Skeletal muscle satellite cell (primary cell): ENCODE measurements around the gene ARHGAP32. TPM values are rescaled to one million over a fixed set of nuclear protein-coding genes. Genes with fewer than 3 reads are reported as not detected.

ENCODE experiments used
- H3K27me3 ChIP-seq: 2 replicates; pipeline ENCODE4 v1.7.0; 2013; ENCODE audit warnings: low read length; ENCODE audit not compliant: control insufficient read depth, insufficient read depth
- H3K36me3 ChIP-seq: 2 replicates; pipeline ENCODE4 v1.7.0; 2013; ENCODE audit warnings: mild to moderate bottlenecking, control low read depth, low read length; ENCODE audit not compliant: insufficient read depth
- H3K4me1 ChIP-seq: 2 replicates; pipeline ENCODE4 v1.7.0; 2013; ENCODE audit warnings: low read length; ENCODE audit not compliant: control insufficient read depth, insufficient read depth
- H3K4me2 ChIP-seq: 2 replicates; pipeline ENCODE4 v1.7.0; 2013; ENCODE audit warnings: mild to moderate bottlenecking, low read length
- H3K4me3 ChIP-seq: 2 replicates; pipeline ENCODE4 v1.7.0; 2013; ENCODE audit warnings: low read length
- H3K9ac ChIP-seq: 2 replicates; pipeline ENCODE4 v1.7.0; 2013; ENCODE audit warnings: mild to moderate bottlenecking, low read depth, low read length, moderate library complexity
- H3K9me3 ChIP-seq: replicated peaks from 2 replicates; pipeline ENCODE4 v1.7.0; 2013; ENCODE audit warnings: mild to moderate bottlenecking, control low read depth, low read length
- total RNA-seq: library from RNA; depleted of rRNA; stranded (reverse); fragments of >200 nt; gene quantifications from 2 replicates; pipeline ENCODE4 v1.2.3, GENCODE V29; 2012; rRNA removed

The ARHGAP32 gene
- total RNA-seq: 4.8 and 5.7 TPM in 2 replicates

DNA sequence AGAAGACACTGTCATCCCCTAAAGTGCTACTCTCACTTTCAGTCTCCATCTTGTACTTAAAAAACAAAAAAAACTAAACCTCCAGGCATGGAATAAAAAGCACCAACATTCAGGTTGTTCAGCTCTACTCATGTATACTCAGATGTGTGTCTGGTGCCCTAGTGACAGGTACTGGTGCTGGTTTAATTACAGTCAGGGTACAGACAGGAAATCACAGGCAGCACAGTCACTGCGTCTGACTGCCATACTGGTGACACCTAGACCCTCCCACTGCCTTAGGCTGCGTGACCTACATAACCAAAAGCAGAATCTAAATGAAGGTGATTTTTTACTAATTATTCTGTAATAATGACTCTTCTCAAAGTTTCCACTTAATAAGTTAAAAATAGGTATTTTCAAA is at the start of gene ARHGAP32:
TSS of gene ARHGAP32 (minus strand) at position 176 of the 400 bp plus-strand sequence. CDS start at position 49, 127 bp downstream.
- Histone ChIP-seq H3K9ac (no peak within 1 kb of the TSS), H3K4me3 (no peak within 1 kb of the TSS), H3K4me2 (no peak within 1 kb of the TSS), H3K9me3 (no peaks in the 10 kb centered on the region), H3K4me1 (peaks cover 17% of the 10 kb centered on the region), H3K36me3 (no peaks in the 10 kb centered on the region), H3K27me3 (no peaks in the 10 kb centered on the region)

DNA sequence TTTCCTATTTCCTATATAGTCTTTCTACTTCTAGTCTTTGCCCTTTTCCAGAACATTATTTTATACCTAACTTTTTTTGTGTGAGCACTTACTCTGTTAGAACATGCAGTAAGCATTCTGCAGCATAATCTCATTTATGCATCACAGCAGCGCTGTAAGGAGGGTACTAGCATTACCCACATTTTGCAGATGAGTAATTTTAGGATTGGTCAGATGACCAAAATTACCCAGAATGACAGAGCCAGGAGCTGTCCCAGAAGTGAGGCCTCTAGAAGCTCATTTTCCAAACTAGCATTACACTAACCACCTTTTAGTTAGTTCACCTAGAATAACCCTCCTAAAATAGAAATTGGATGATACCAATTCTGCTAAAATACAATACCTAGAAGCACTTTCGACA is 47.1 kb upstream of the ARHGAP32 start:
- Histone ChIP-seq H3K27me3 (no peaks in the 10 kb centered on the region), H3K9me3 (no peaks in the 10 kb centered on the region), H3K4me2 (no peak overlapping the region), H3K4me1 (no peaks in the 10 kb centered on the region), H3K36me3 (no peaks in the 10 kb centered on the region), H3K4me3 (no peak overlapping the region), H3K9ac (no peak overlapping the region)

DNA sequence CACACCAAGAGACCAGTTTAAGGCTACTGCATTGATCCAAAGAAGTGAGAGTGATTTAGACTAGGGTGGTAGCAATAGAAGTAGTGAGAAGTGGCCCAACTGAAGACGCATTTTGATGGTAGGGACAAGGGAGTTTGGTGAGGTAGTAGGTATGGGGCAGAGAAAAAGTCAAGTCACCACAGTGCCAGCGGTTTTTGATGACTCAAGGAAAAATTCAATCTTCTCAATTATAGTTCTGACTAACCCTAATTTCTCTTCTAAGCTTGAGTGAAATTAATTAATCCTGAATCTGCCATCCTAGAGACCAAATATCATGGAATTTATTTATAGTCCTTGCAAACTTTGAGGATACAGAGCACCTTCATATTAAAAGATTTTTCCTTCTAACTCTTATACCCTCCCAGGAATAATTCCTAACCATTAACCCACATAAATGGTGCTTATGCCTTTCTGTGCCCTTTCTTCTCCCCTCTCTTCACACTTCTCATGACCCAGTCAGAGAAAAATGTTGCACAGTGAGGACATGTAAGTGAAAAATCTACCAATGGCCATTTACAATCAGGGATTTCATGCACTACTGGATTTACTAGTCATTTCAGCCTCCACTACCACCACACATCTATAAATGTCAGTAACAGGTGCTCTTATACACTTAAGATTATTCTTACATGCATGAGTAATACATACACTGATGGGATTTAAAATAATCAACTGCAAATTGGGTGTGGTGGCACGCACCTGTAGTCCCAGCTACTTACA is 45.9 kb upstream of the ARHGAP32 start:
- H3K4me2 ChIP-seq: no peak overlapping the region
- H3K9ac ChIP-seq: no peak overlapping the region
- no peaks in the 10 kb centered on the region for H3K9me3 ChIP-seq
- H3K27me3 ChIP-seq: no peaks in the 10 kb centered on the region
- no peak overlapping the region for H3K4me3 ChIP-seq
- no peaks in the 10 kb centered on the region for H3K36me3 ChIP-seq
- no peaks in the 10 kb centered on the region for H3K4me1 ChIP-seq

DNA sequence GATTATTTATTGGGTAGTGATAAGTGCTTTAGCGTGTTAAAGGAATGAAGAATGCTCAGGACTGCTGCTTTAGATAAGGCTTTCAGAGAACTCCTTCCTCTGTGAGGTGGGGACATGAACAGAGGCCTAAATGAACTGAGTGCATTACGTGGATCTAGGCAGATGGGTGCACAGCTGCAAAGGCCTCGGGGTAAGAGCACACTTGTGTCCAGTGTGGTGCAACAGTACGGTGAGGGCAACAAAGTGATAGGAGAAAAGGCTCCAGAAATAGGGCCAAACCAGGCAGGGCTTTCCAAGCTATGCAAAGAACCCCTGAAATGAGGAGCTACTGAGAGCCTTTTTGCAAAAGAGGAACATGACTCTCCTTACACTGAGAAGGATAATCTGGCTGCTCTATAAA is 45.3 kb upstream of the ARHGAP32 start:
- no peaks in the 10 kb centered on the region for H3K27me3 ChIP-seq
- no peak overlapping the region for H3K4me2 ChIP-seq
- no peaks in the 10 kb centered on the region for H3K36me3 ChIP-seq
- no peak overlapping the region for H3K4me3 ChIP-seq
- no peaks in the 10 kb centered on the region for H3K9me3 ChIP-seq
- no peaks in the 10 kb centered on the region for H3K4me1 ChIP-seq
- no peak overlapping the region for H3K9ac ChIP-seq

DNA sequence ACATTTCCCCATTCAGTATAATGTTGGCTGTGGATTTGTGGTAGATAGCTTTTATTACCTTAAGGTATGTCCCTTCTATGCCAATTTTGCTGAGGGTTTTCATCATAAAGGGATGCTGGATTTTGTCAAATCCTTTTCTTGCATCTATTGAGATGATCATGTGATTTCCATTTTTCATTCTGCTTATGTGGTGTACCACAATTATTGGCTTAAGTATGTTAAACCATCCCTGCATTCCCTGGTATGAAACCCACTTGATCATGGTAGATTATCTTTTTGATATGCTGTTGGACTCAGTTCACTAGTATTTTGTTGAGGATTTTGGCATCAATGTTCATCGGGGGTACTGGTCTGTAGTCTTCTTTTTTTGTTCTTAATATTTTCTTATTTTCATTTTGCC is 44.7 kb upstream of the ARHGAP32 start:
- H3K4me2 ChIP-seq: no peak overlapping the region
- H3K9me3 ChIP-seq: no peaks in the 10 kb centered on the region
- no peaks in the 10 kb centered on the region for H3K27me3 ChIP-seq
- no peak overlapping the region for H3K4me3 ChIP-seq
- no peak overlapping the region for H3K9ac ChIP-seq
- no peaks in the 10 kb centered on the region for H3K4me1 ChIP-seq
- no peaks in the 10 kb centered on the region for H3K36me3 ChIP-seq

DNA sequence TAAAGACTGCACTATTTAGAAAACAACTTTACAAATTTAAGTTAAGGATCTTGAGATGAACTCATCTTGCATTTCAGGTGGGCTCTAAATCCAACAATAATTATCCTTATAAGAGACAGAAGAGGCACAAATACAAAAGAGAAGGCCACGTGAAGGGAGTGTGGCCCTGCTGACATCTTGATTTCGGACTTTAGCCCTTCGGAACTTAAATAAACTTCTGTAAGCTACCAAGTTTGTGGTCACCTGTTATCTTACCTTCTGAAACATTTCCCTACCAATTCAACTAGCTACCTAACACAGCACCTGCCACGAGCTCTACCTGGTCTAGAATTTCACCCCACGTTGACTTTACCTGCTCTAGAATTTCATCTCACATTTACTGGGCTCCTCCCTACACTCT is 42.9 kb upstream of the ARHGAP32 start:
- no peaks in the 10 kb centered on the region for H3K4me1 ChIP-seq
- H3K4me2 ChIP-seq: no peak overlapping the region
- no peak overlapping the region for H3K4me3 ChIP-seq
- H3K9ac ChIP-seq: no peak overlapping the region
- no peaks in the 10 kb centered on the region for H3K36me3 ChIP-seq
- no peaks in the 10 kb centered on the region for H3K27me3 ChIP-seq
- H3K9me3 ChIP-seq: no peaks in the 10 kb centered on the region

DNA sequence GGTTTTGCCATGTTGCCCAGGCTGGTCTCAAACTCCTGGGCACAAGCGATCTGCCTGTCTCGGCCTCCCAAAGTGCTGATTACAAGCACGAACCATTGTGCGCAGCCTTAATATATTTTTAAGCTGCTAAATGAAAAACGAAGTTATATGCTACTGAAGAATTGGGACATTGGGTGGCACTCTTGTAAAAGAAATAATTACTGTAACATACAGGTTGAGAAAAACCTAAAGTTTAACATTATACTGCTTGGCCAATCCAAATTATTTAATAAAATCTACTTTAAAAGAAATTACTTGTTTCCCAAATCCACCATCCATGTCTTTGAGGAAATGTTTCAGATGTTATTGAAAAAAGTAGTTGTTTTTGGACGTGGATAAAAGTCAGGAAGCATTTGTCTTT is 37.9 kb upstream of the ARHGAP32 start:
- no peak overlapping the region for H3K9ac ChIP-seq
- H3K36me3 ChIP-seq: no peaks in the 10 kb centered on the region
- H3K4me2 ChIP-seq: no peak overlapping the region
- no peaks in the 10 kb centered on the region for H3K27me3 ChIP-seq
- H3K9me3 ChIP-seq: peaks cover 7% of the 10 kb centered on the region
- H3K4me1 ChIP-seq: peaks cover 1% of the 10 kb centered on the region
- H3K4me3 ChIP-seq: no peak overlapping the region

DNA sequence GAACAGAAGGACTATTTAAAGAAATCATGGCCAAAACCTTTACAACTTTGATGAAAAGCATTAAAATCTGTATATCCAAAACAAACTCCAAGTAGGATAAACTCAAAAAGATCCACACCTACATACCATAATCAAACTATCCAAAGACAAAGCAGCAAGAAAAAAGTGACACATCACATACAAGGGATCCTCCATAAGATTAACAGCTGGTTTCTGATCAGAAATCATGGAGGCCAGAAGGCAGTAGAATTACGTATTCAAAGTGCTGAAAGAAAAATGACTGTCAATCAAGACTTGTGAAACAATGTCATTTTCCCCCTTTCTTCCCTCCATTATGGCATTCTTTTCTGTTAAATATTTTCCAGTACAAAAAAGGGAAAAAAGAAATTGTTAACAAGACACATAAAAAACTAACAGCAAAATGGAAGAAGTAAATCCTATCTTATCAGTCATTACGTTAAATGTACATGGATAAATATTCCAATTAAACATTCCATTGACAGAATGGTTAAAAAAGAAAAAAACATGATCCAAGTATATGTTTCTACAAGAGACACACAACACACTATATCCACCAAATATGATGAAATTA is 34.2 kb upstream of the ARHGAP32 start:
- Histone ChIP-seq H3K9ac (no peak overlapping the region), H3K27me3 (no peaks in the 10 kb centered on the region), H3K36me3 (no peaks in the 10 kb centered on the region), H3K9me3 (peaks cover 7% of the 10 kb centered on the region), H3K4me1 (peaks cover 21% of the 10 kb centered on the region), H3K4me2 (no peak overlapping the region), H3K4me3 (no peak overlapping the region)

DNA sequence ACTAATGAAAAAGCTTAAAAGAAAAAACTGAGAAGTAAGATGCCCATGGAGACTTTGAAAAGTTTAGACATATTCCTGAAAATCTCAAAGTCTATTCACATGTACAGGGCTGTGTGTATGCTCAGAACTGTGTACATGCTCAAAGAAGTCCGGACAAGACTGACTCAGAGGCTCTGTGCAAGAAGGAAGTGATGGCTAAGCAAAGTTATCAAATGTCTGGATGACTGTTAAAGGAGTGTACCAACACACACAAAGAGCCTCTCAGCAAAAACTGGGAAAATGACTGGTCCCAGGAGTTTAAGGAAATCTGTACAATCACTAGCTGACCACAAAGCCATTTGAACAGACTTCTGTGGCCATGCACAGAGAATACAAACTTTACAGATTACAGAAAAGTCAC is 33.1 kb upstream of the ARHGAP32 start:
- Histone ChIP-seq H3K9ac (no peak overlapping the region), H3K4me2 (peak overlapping the region; percentile 3), H3K9me3 (peaks cover 7% of the 10 kb centered on the region), H3K4me3 (no peak overlapping the region), H3K4me1 (peaks cover 21% of the 10 kb centered on the region), H3K36me3 (no peaks in the 10 kb centered on the region), H3K27me3 (no peaks in the 10 kb centered on the region)

DNA sequence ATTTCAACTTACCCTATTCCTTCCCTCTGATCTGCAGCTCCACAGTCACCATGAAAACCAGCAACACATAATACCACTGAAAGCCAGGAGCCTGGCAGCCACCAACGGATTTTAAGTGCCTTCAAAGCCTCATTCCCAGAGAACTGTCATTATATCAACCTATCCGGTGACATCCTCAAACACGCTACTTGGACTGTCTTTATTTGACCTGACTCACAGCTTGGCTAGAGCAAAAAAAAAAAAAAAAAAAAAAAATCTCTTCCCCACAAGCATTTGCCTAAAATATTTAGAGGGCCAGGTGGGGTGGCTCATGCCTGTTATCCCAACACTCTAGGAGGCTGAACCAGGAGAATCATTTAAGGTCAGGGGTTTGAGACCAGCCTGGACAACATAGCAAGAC is 32.4 kb upstream of the ARHGAP32 start:
- no peaks in the 10 kb centered on the region for H3K27me3 ChIP-seq
- no peak overlapping the region for H3K4me2 ChIP-seq

DNA sequence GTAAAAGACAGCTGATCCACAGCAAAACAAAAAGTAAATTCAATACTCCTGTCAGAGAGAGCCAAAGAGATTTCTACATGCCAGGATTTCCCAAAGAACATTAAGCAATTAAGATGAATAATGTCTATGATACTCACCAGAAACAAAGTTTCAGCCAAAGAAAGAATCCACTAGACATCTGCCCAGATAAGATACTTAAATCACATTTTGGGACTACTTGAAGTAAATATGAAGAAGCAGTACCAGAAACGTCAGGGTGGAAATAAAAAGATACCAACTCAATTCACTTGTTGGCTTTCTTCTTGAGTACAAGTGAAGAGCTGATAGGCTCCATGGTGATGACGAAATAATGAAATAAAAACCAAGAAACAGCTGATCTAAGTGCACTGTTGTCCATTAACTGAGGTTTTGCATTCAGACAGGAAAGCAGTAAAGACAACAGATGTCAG is 31.6 kb upstream of the ARHGAP32 start:
- no peak overlapping the region for H3K9ac ChIP-seq
- H3K36me3 ChIP-seq: no peaks in the 10 kb centered on the region
- H3K4me3 ChIP-seq: peak overlapping the region; percentile 5

More for the DNA sequence above, 32.4 kb upstream of the ARHGAP32 start:
- Histone ChIP-seq H3K4me3 (no peak overlapping the region), H3K9ac (no peak overlapping the region), H3K4me1 (peaks cover 21% of the 10 kb centered on the region), H3K9me3 (peaks cover 7% of the 10 kb centered on the region), H3K36me3 (no peaks in the 10 kb centered on the region)

DNA sequence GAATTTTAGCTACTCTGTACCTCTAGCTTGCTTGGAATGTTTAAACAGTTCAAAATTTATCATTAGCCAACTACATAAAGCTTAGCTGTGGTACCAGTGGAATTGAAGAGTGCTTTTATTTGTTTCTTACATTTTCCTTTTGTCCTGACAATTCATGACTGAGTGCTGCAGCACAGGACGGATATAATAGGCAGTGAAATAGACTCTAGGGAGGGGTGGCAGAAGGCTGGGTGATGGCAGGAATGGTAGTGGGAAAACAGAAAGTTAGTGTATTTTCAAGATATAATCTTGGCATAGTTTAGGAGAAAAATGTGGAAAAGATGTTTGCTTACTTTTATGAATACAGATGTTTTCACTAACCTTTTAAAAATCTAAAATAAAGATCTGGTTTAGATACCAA is 31.1 kb upstream of the ARHGAP32 start:
- Histone ChIP-seq H3K27me3 (no peaks in the 10 kb centered on the region), H3K9me3 (peaks cover 7% of the 10 kb centered on the region), H3K4me1 (peaks cover 21% of the 10 kb centered on the region), H3K4me2 (peak overlapping the region; percentile 33), H3K36me3 (no peaks in the 10 kb centered on the region), H3K4me3 (no peak overlapping the region), H3K9ac (no peak overlapping the region)

More for the DNA sequence above, 31.6 kb upstream of the ARHGAP32 start:
- Histone ChIP-seq H3K9me3 (peaks cover 7% of the 10 kb centered on the region), H3K4me2 (peak overlapping the region; percentile 33), H3K4me1 (peaks cover 21% of the 10 kb centered on the region), H3K27me3 (no peaks in the 10 kb centered on the region)
